HG02970 (cell line): ENCODE results near the gene ZNF555.

ENCODE experiments used
- ATAC-seq: cut with Tn5 transposase; IDR thresholded peaks from one replicate; pipeline ENCODE4 v1.9.1; 2021; ENCODE audit warnings: mild to moderate bottlenecking, moderate library complexity, moderate number of reproducible peaks; ENCODE audit not compliant: unreplicated experiment, low FRiP score

Gene ZNF555

DNA sequence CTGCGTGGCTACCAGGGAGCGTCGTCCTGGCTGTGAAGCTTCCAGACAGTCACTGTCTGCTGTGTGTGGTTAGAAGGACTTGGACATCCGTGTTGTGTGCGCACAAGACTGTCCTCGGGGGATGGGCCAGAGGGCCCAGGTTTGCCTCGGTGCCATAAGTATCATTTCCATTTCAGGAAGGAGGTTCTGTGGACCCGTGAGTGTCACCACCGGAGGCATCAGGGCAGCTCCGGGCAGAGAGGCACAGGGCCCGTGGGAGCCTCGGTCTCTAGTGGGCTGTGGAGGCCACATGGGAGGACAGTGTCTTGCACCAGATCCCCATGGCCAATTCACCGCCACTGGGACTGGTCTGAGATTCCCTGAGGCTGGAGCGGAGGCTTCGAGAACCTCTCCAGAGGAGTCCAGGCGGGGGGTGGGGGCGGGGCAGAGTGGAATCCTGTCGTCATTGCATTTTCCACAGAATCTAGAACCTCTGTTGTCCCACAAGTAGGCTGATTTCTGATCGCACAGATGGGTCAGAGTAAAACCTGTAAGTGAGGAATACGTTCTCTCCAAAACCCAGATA, 65.4 kb downstream of the ZNF555 start:
- ATAC-seq = no peak
